ENCODE data around the gene DUSP10.

GRCh38 chr1:221683681-221684080, 58.2 kb downstream of the DUSP10 start:
- TF ChIP-seq YY1 (IDR thresholded peaks at IDR 0.05; ENCODE audit: extremely low read depth, insufficient replicate concordance, low read depth, low read length) (no peak), CTCF (IDR thresholded peaks at IDR 0.05 in 2 of 3, conservative IDR thresholded peaks at IDR 0.05 in 1 of 3; ENCODE audit: borderline replicate concordance in 1 of 3, insufficient read depth in 1 of 3, low read depth in 2 of 3, low read length in 2 of 3) (no peak), EZH2 (IDR thresholded peaks at IDR 0.05) (no peak)

Data from HCT116 (cell line).